Measurements from ENCODE around the gene CARHSP1. TPM values are rescaled to one million over a fixed set of nuclear protein-coding genes. Genes with fewer than 3 reads are reported as not detected.
A peak's percentile ranks its signal among the peaks of the same experiment; 100 is the strongest.

Gene CARHSP1
- total and polyA plus RNA-seq, 9 of the 15 experiments (the other 6 are each of a cell fraction or from before 2014, with no cell fraction given): 5.8 to 114 (median 41.1) TPM

DNA sequence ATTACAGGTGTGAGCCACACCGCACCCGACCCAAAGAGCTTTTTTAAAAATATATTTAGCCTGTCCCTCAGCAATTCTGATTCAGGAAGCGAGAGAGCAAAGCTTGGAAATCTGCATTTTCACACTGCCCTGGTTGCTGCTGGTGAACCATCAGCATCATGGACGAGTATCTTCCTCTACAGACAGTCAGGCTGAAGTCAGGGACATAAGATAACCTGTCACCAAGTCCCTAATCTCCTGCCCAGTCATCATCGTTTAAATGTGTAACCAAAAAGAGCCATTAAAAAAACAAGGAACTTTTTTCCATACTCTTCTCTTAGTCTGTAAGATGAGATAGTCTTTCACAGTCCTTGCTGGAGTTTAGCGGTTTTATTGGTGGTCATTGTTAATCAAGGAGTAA, 64.5 kb downstream of the CARHSP1 start (continued):
- TF ChIP-seq CLOCK (CRISPR knock-in tag; IDR thresholded peaks at IDR 0.05; ENCODE audit: borderline replicate concordance) (no peak), EP300 (IDR thresholded peaks at IDR 0.05; ENCODE audit: low read length) (peak; percentile 26; the same call in 1 of the 2 replicates), GATA2 (CRISPR knock-in tag; IDR thresholded peaks at IDR 0.05) (peak; percentile 73), CBFA2T3 (IDR thresholded peaks at IDR 0.05) (peak; percentile 88), PBX2 (CRISPR knock-in tag; IDR thresholded peaks at IDR 0.05; ENCODE audit: low read depth) (no peak), PBX2 (tag; conservative IDR thresholded peaks at IDR 0.05; ENCODE audit: low read depth) (peak; percentile 67), KDM5B (IDR thresholded peaks at IDR 0.05; ENCODE audit: insufficient replicate concordance, low read depth, low read length) (no peak), POLR2AphosphoS5 (IDR thresholded peaks at IDR 0.05; ENCODE audit: control insufficient read depth, insufficient read depth, low read depth, low read length) (0 out of 2 replicates have a peak, but pooled peaks have one; percentile 16), TAL1 (IDR thresholded peaks at IDR 0.05) (peak; percentile 84), MEIS2 (IDR thresholded peaks at IDR 0.05; ENCODE audit: partially characterized antibody) (peak; percentile 59), KLF16 (IDR thresholded peaks at IDR 0.05) (peak; percentile 8; the same call in 1 of the 2 replicates), ZBTB17 (CRISPR knock-in tag; IDR thresholded peaks at IDR 0.05) (no peak), BCOR (IDR thresholded peaks at IDR 0.05) (no peak), DPF2 (IDR thresholded peaks at IDR 0.05) (peak; percentile 53), ERF (CRISPR knock-in tag; IDR thresholded peaks at IDR 0.05) (no peak), SOX6 (IDR thresholded peaks at IDR 0.05) (peak; percentile 38; the same call in 1 of the 2 replicates), MAFF (IDR thresholded peaks at IDR 0.05; ENCODE audit: low read length) (no peak), TCF3 (CRISPR knock-in tag; IDR thresholded peaks at IDR 0.05) (peak; percentile 90), RERE (CRISPR knock-in tag; IDR thresholded peaks at IDR 0.05; ENCODE audit: borderline replicate concordance) (no peak), TRIM24 (IDR thresholded peaks at IDR 0.05) (peak in 1 of 2 experiments; percentile 34; a peak in 1 of 4 replicates), PTBP1 (IDR thresholded peaks at IDR 0.05; ENCODE audit: low read depth, low read length) (no peak), KDM1A (IDR thresholded peaks at IDR 0.05) (peak; percentile 52 to 81)

Measured in K562 (cell line).